ENCODE results near the gene KCNK6. TPM values are rescaled to one million over a fixed set of nuclear protein-coding genes. Genes with fewer than 3 reads are reported as not detected.

The KCNK6 gene
- total and polyA plus RNA-seq, 10 of the 15 experiments (the other 5 are each of a cell fraction or from before 2014, with no cell fraction given): 0.04 to 1.4 (median 1.1) TPM

DNA sequence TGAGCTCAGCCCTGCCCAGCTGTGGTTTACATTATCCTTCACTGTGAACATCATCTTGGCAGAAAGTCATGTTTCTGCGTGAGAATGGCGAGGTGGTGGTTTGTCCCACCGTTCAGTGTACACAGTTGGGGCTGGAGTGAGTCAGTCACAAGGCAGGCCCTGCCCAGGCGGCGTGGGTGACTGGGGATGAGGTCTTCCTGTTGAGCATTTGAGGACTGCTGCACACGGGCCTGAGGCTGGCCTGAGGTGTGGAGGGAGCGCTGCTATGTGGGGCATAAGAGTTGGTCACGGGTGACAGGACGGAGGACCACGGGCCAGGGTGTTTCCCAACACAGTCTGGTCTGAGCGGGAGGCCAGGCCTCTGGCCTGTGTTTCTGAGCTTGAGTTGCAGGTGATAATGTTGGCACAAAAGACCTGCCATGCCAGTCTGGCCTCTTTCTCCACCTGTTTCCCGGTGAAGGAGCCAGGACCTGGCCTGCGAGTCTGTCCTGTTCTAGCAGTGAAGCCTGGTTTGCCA, 29.0 kb upstream of the KCNK6 start (continued):
- no peak for TF ChIP-seq ZNF384 (IDR thresholded peaks at IDR 0.05; ENCODE audit: borderline replicate concordance, low read depth, low read length)
- TF ChIP-seq, protein P1, sequence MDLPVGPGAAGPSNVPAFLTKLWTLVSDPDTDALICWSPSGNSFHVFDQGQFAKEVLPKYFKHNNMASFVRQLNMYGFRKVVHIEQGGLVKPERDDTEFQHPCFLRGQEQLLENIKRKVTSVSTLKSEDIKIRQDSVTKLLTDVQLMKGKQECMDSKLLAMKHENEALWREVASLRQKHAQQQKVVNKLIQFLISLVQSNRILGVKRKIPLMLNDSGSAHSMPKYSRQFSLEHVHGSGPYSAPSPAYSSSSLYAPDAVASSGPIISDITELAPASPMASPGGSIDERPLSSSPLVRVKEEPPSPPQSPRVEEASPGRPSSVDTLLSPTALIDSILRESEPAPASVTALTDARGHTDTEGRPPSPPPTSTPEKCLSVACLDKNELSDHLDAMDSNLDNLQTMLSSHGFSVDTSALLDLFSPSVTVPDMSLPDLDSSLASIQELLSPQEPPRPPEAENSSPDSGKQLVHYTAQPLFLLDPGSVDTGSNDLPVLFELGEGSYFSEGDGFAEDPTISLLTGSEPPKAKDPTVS (IDR thresholded peaks at IDR 0.05; ENCODE audit: low read depth, low read length): no peak
- no peak for TF ChIP-seq BRCA1 (IDR thresholded peaks at IDR 0.05; ENCODE audit: low read depth, low read length)
- no peak for TF ChIP-seq SREBF1 (IDR thresholded peaks at IDR 0.05; ENCODE audit: low read length)
- TF ChIP-seq SIX5 (IDR thresholded peaks at IDR 0.05; ENCODE audit: low read depth, low read length, severe bottlenecking): no peak
- TF ChIP-seq YBX1 (IDR thresholded peaks at IDR 0.05): no peak
- no peak for TF ChIP-seq SUPT20H (IDR thresholded peaks at IDR 0.05; ENCODE audit: borderline replicate concordance, control insufficient read depth, low read depth, low read length)
- TF ChIP-seq ZNF622 (IDR thresholded peaks at IDR 0.05): no peak
- TF ChIP-seq, protein P2, sequence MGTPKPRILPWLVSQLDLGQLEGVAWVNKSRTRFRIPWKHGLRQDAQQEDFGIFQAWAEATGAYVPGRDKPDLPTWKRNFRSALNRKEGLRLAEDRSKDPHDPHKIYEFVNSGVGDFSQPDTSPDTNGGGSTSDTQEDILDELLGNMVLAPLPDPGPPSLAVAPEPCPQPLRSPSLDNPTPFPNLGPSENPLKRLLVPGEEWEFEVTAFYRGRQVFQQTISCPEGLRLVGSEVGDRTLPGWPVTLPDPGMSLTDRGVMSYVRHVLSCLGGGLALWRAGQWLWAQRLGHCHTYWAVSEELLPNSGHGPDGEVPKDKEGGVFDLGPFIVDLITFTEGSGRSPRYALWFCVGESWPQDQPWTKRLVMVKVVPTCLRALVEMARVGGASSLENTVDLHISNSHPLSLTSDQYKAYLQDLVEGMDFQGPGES (IDR thresholded peaks at IDR 0.05): no peak

DNA sequence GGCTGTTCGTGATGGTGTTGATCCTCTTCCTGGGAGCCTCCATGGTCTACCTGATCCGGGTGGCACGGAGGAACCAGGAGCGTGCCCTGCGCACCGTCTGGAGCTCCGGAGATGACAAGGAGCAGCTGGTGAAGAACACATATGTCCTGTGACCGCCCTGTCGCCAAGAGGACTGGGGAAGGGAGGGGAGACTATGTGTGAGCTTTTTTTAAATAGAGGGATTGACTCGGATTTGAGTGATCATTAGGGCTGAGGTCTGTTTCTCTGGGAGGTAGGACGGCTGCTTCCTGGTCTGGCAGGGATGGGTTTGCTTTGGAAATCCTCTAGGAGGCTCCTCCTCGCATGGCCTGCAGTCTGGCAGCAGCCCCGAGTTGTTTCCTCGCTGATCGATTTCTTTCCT, 27.8 kb upstream of the KCNK6 start:
- CTCF ChIA-PET: no interaction called here
- TF ChIP-seq EED (IDR thresholded peaks at IDR 0.05; ENCODE audit: low read depth) (no peak), CBX3 (IDR thresholded peaks at IDR 0.05; ENCODE audit: borderline replicate concordance, low read depth) (no peak), KDM1A (IDR thresholded peaks at IDR 0.05; ENCODE audit: borderline replicate concordance) (no peak), RUNX3 (IDR thresholded peaks at IDR 0.05; ENCODE audit: low read length) (no peak), YBX1 (IDR thresholded peaks at IDR 0.05) (no peak), HDGF (IDR thresholded peaks at IDR 0.05) (no peak), SUZ12 (IDR thresholded peaks at IDR 0.05; ENCODE audit: unreplicated experiment) (no peak), RBBP5 (conservative IDR thresholded peaks at IDR 0.05) (no peak), STAT1 (conservative IDR thresholded peaks at IDR 0.05) (no peak), MEF2A (IDR thresholded peaks at IDR 0.05; ENCODE audit: insufficient read depth, low read depth, low read length) (no peak), ETV6 (conservative IDR thresholded peaks at IDR 0.05 in 1 of 2, IDR thresholded peaks at IDR 0.05 in 1 of 2; ENCODE audit: borderline replicate concordance in 1 of 2, low read depth in 1 of 2) (no peak), JUNB (IDR thresholded peaks at IDR 0.05) (no peak)
- TF ChIP-seq, protein P3, sequence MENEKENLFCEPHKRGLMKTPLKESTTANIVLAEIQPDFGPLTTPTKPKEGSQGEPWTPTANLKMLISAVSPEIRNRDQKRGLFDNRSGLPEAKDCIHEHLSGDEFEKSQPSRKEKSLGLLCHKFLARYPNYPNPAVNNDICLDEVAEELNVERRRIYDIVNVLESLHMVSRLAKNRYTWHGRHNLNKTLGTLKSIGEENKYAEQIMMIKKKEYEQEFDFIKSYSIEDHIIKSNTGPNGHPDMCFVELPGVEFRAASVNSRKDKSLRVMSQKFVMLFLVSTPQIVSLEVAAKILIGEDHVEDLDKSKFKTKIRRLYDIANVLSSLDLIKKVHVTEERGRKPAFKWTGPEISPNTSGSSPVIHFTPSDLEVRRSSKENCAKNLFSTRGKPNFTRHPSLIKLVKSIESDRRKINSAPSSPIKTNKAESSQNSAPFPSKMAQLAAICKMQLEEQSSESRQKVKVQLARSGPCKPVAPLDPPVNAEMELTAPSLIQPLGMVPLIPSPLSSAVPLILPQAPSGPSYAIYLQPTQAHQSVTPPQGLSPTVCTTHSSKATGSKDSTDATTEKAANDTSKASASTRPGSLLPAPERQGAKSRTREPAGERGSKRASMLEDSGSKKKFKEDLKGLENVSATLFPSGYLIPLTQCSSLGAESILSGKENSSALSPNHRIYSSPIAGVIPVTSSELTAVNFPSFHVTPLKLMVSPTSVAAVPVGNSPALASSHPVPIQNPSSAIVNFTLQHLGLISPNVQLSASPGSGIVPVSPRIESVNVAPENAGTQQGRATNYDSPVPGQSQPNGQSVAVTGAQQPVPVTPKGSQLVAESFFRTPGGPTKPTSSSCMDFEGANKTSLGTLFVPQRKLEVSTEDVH (IDR thresholded peaks at IDR 0.05; ENCODE audit: low read depth, partially characterized antibody): no peak

More for the DNA sequence above, 27.8 kb upstream of the KCNK6 start:
- Histone ChIP-seq H3K27me3 (replicated peaks in 1 of 2; ENCODE audit: control insufficient read depth in 2 of 2, insufficient read depth in 2 of 2, low read length in 1 of 2) (no peaks in the 10 kb centered on the region), H3K9ac (ENCODE audit: control insufficient read depth, insufficient read depth, low read length) (no peak overlapping the region), H3K4me3 (no peak overlapping the region), H3K79me2 (ENCODE audit: control insufficient read depth, insufficient read depth, low read length) (no peaks in the 10 kb centered on the region), H3K27ac (ENCODE audit: control insufficient read depth, insufficient read depth) (no peak overlapping the region), H3K9me3 (replicated peaks; ENCODE audit: control insufficient read depth, insufficient read depth, low read length) (no peaks in the 10 kb centered on the region), H3K4me2 (ENCODE audit: control insufficient read depth, insufficient read depth) (no peak overlapping the region), H3K36me3 (ENCODE audit: control insufficient read depth in 2 of 2, insufficient read depth in 2 of 2, low read length in 1 of 2) (no peaks in the 10 kb centered on the region), H4K20me1 (ENCODE audit: control insufficient read depth, insufficient read depth) (no peaks in the 10 kb centered on the region), H3K4me1 (ENCODE audit: control insufficient read depth, insufficient read depth, low read length) (no peaks in the 10 kb centered on the region), H2AFZ (ENCODE audit: control insufficient read depth, low read depth, low read length) (no peak overlapping the region)
- ChIA-PET RAD21 (ENCODE audit: unreplicated experiment) (no interaction called here), SMC1A (ENCODE audit: uncharacterized antibody, unreplicated experiment) (no interaction called here), POLR2A (no interaction called here)
- WGBS (ENCODE audit: insufficient coverage, insufficient replicate concordance, low lambda C conversion rate, missing lambda C conversion rate): 40% methylated on average over 15 of the region's 15 CpGs
- in situ Hi-C loops (cut with MboI) (no loop called here), intact Hi-C loops (cut with micrococcal nuclease; ENCODE audit: unreplicated experiment) (no loop called here)
- ATAC-seq (no peak), DNase-seq (ENCODE audit: low read depth, low spot score) (no peak), FAIRE-seq (no peak)
- no TSS peak for BruUV-seq (replicated peaks)
